ENCODE measurements around the gene OR5C1. TPM values are rescaled to one million over a fixed set of nuclear protein-coding genes. Genes with fewer than 3 reads are reported as not detected.

OR5C1 gene
- total and polyA plus RNA-seq, 8 donors: not detected

Other genes starting within 250 kb of the OR5C1 start
- not detected for gene OR1N2, start 235.8 kb upstream of the OR5C1 start, total RNA-seq
- not detected for gene OR1N2, start 235.8 kb upstream of the OR5C1 start, polyA plus RNA-seq
- gene OR1L8, start 205.5 kb upstream of the OR5C1 start, total RNA-seq: under 1 TPM in 1 of 5 donors, not detected in 4; 0.55 TPM
- gene OR1L8, start 205.5 kb upstream of the OR5C1 start, polyA plus RNA-seq: not detected
- gene OR1Q1, start 174.2 kb upstream of the OR5C1 start, total RNA-seq: not detected
- not detected for gene OR1Q1, start 174.2 kb upstream of the OR5C1 start, polyA plus RNA-seq
- gene OR1B1, start 131.3 kb upstream of the OR5C1 start, total RNA-seq: under 1 TPM in 1 of 5 donors, not detected in 4; 0.73 TPM
- gene OR1B1, start 131.3 kb upstream of the OR5C1 start, polyA plus RNA-seq: not detected
- gene OR1L1, start 127.2 kb upstream of the OR5C1 start, total RNA-seq: not detected
- not detected for gene OR1L1, start 127.2 kb upstream of the OR5C1 start, polyA plus RNA-seq
- gene OR1L3, start 113.8 kb upstream of the OR5C1 start, total RNA-seq: not detected
- gene OR1L3, start 113.8 kb upstream of the OR5C1 start, polyA plus RNA-seq: not detected
- not detected for gene OR1L4, start 64.9 kb upstream of the OR5C1 start, total RNA-seq
- gene OR1L4, start 64.9 kb upstream of the OR5C1 start, polyA plus RNA-seq: not detected
- gene OR1L6, start 46.6 kb upstream of the OR5C1 start, total RNA-seq: not detected
- gene OR1L6, start 46.6 kb upstream of the OR5C1 start, polyA plus RNA-seq: not detected
- not detected for gene OR1K1, start 11.2 kb downstream of the OR5C1 start, total RNA-seq
- gene OR1K1, start 11.2 kb downstream of the OR5C1 start, polyA plus RNA-seq: not detected
- 10 to 100 TPM in 3 of 5 donors, 1 to 10 TPM in 2; 5.8 to 35.4 (median 11.6) TPM for gene PDCL, start 39.7 kb downstream of the OR5C1 start, total RNA-seq
- gene PDCL, start 39.7 kb downstream of the OR5C1 start, polyA plus RNA-seq: 10 to 100 TPM in 1 of 3 donors, 1 to 10 TPM in 2; 5.5 to 11.8 (median 10.0) TPM
- gene RC3H2, start 116.4 kb downstream of the OR5C1 start, total RNA-seq: 10 to 100 TPM; 18.8 to 66.3 (median 28.1) TPM
- gene RC3H2, start 116.4 kb downstream of the OR5C1 start, polyA plus RNA-seq: 10 to 100 TPM in 1 of 3 donors, 1 to 10 TPM in 2; 5.8 to 13.4 (median 9.2) TPM
- 10 to 100 TPM in 2 of 5 donors, 1 to 10 TPM in 3; 2.9 to 21.3 (median 6.4) TPM for gene ZBTB6, start 124.4 kb downstream of the OR5C1 start, total RNA-seq
- 1 to 10 TPM; 2.3 to 4.9 (median 3.1) TPM for gene ZBTB6, start 124.4 kb downstream of the OR5C1 start, polyA plus RNA-seq
- gene ZBTB26, start 142.6 kb downstream of the OR5C1 start, total RNA-seq: 10 to 100 TPM in 3 of 5 donors, 1 to 10 TPM in 2; 5.2 to 14.7 (median 11.0) TPM
- gene ZBTB26, start 142.6 kb downstream of the OR5C1 start, polyA plus RNA-seq: 1 to 10 TPM; 1.5 to 4.3 (median 3.2) TPM
- 100 to 1,000 TPM in 2 of 5 donors, 10 to 100 TPM in 3; 25.8 to 157 (median 52.3) TPM for gene RABGAP1, start 152.1 kb downstream of the OR5C1 start, total RNA-seq
- gene RABGAP1, start 152.1 kb downstream of the OR5C1 start, polyA plus RNA-seq: 10 to 100 TPM in 1 of 3 donors, 1 to 10 TPM in 2; 7.0 to 12.7 (median 10.0) TPM
- 1 to 10 TPM in 1 of 5 donors, not detected in 4; 7.0 TPM for gene GPR21, start 244.7 kb downstream of the OR5C1 start, total RNA-seq
- not detected for gene GPR21, start 244.7 kb downstream of the OR5C1 start, polyA plus RNA-seq